22Rv1 (cell line): ENCODE results near the gene NRG3.

Experiments used
- CTCF ChIP-seq: fragments of 450-650 bp; IDR thresholded peaks from 2 replicates; pipeline ENCODE4 v1.5.1; 2017; ENCODE audit warnings: mild to moderate bottlenecking
- ZFX ChIP-seq: fragments of 450-650 bp; IDR thresholded peaks from 2 replicates; pipeline ENCODE4 v1.6.1; 2017; ENCODE audit warnings: antibody characterized with exemption, borderline replicate concordance

DNA sequence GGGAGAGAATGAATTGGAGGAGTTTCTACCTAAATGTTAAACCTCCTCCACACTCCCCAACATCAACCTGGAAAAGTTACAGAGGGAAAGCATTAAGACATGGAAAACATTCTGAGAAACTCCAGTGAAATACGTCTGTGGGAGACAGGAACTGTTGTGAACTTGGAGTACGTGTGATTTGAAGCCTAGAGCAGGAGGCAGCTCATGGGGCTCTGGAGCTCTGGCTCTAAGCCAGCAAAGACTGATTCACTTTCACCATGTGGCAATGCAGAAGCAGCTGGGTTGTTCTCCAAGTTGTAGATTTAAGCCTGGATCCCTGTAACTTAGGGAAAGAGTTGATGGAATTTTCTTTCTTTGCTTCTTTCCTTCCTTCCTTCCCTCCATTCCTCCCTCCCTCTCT, 503.2 kb downstream of the NRG3 start:
- no peak for TF ChIP-seq CTCF
- no peak for TF ChIP-seq ZFX
